ENCODE data around the gene OR1J1.

OR1J1 gene

DNA sequence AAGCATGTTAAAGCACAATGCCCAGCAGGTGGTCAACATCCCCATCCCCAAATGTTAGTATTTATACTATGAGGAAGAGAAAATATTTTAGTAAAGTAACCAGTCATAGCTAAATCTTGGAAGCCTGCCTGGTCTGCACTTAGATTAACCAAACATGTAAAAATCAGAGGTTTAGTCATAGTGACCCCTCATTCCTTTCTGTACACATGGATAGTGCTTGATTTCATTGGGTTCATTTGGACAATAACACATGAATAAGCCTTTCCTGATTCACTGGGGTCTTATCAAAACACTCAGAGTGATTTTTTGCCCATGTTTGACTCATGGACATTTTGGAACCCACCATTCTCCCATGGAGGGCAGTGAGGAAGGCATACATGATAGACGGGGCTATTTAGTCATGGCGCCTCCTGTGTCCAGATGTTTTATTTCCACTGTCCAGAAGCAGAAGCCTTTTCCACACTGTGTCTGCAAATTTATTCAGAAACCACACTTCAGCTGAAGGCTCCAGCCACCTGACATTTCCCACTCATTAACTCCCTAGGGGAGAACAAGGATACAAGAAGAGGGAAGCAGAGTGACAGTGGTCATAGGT lies 32.5 kb downstream of the OR1J1 start:
- DNase-seq (ENCODE audit: low spot score): no peak

DNA sequence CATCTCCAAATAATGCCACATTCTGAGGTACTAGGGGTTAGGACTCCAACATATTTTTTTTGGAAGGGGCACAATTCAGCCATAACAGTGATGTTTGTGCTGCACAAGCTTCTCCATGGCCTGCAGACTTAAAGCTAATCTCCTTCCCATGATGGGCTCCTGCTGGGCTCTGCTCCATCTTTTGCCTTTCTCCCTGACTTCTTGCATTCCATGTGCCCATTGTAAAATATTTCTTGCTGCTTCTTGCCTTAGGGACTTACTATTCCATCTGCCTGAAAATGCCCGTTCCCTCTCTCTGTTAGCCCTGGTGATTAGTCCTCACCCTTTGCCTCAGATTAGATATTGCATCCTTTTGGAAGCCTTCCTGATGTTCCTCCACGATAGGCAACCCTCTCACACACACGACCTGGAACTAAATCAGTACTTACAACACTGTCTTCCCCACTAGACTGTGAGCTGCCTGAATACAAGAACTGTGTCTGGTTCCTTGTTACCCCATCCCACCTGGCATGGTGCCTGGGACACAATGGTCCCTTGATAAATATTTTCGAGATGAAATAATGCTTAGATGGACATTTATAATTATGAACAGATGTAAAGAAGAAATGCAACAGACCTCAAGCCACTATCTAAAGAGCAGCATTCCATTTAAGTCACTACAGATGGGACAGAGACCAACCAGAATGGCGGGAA lies 33.5 kb downstream of the OR1J1 start:
- no peak for DNase-seq (ENCODE audit: low spot score)

DNA sequence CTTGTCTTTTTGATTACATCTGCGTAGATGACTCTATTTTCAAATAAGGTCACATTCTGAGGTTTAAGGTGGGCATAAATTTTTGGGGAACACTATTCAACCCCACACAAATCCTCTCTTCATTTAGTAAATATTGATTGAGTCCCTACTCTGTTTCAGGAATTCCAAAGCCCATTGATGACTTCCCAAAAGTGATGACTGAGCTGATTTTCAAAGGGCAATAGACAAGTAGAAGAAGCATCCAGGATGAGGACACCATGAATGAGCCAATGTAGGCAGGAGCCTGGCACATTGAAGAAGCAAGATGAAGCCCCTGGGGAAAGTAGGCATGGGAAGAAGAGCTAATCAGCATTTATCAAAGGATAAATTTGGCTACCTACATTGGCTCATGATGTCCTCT lies 35.2 kb downstream of the OR1J1 start:
- no peak for DNase-seq (ENCODE audit: low spot score)

All from kidney tubule cell (primary cell).